ENCODE data around the gene GJB3. TPM values are rescaled to one million over a fixed set of nuclear protein-coding genes. Genes with fewer than 3 reads are reported as not detected.
A peak's percentile ranks its signal among the peaks of the same experiment; 100 is the strongest.

The GJB3 gene
- total RNA-seq, 1 experiment from 2014 or later, result 0.96 TPM

DNA sequence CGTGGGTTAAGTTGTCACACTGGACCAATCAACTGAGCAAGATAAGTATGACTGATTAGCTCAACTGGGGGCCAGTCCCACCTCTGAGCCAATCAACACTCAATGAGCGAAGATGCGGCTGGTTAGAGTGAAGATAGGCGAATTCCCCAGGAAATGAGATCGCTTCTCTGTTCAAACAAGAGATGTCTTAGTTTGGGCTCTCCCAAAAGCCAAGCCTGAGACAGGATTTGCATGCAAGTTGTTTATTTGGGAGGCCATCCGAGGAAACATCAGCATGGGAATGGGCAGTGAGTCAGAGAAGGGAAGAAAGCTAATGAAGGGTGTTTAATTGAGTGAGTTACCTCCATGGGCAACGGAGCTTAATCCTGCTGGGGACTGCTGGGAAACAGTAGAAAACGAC is 31.0 kb upstream of the GJB3 start:
- Histone ChIP-seq H4K5ac (ENCODE audit: insufficient read length, low read depth, low read length) (no peak overlapping the region), H2BK5ac (ENCODE audit: insufficient read length, low read length) (no peak overlapping the region), H2BK12ac (ENCODE audit: insufficient read length, low read depth, low read length) (no peak overlapping the region), H3K79me1 (ENCODE audit: insufficient read depth, low read depth, low read length, poor library complexity, severe bottlenecking) (no peaks in the 10 kb centered on the region), H3K23me2 (ENCODE audit: insufficient read length, low read depth, low read length, poor library complexity, severe bottlenecking) (no peaks in the 10 kb centered on the region), H3K14ac (ENCODE audit: insufficient read depth, low read length) (no peak overlapping the region), H3K9ac (ENCODE audit: extremely low read depth, insufficient read length, low read length) (no peak overlapping the region), H3K27ac (ENCODE audit: insufficient read length, low read depth, low read length) (no peak overlapping the region), H3K4me1 (ENCODE audit: insufficient read depth, low read length) (no peaks in the 10 kb centered on the region; the same call in 1 of the 2 replicates), H3K18ac (ENCODE audit: insufficient read length, low read depth, low read length) (no peak overlapping the region), H2BK120ac (ENCODE audit: low read depth, low read length, poor library complexity, severe bottlenecking) (no peak overlapping the region), H4K20me1 (ENCODE audit: control insufficient read depth, insufficient read depth, insufficient read length) (no peaks in the 10 kb centered on the region), H3K4me2 (ENCODE audit: insufficient read depth, insufficient read length, low read length) (no peak overlapping the region), H3K9me3 (ENCODE audit: control insufficient read depth, low read depth, low read length) (no peaks in the 10 kb centered on the region), H4K91ac (ENCODE audit: insufficient read length, low read depth, low read length) (no peak overlapping the region), H3K79me2 (ENCODE audit: insufficient read depth, low read length) (no peaks in the 10 kb centered on the region), H3K4ac (ENCODE audit: low read depth, low read length) (no peak overlapping the region), H3K23ac (ENCODE audit: insufficient read length, low read depth, low read length) (no peak overlapping the region), H3K56ac (ENCODE audit: insufficient read length, low read depth, low read length) (no peak overlapping the region), H2AK5ac (ENCODE audit: insufficient read length, low read length) (no peak overlapping the region), H3T11ph (ENCODE audit: low read length) (no peak overlapping the region), H2BK20ac (ENCODE audit: low read depth, low read length, poor library complexity, severe bottlenecking) (no peak overlapping the region), H3K27me3 (ENCODE audit: insufficient read depth, low read length) (no peaks in the 10 kb centered on the region; the same call in 1 of the 2 replicates), H4K8ac (replicated peaks; ENCODE audit: insufficient read length, low read depth, low read length) (no peak overlapping the region), H2AFZ (ENCODE audit: low read length) (no peak overlapping the region), H2BK15ac (ENCODE audit: low read depth, low read length) (no peak overlapping the region)
- H3K4me1 Mint-ChIP-seq, result peaks cover 17 to 18% of the 10 kb centered on the region in 2 experiments
- no peak overlapping the region for H3K4me3 Mint-ChIP-seq
- no CpG with 5 or more reads among the region's 8 CpGs for WGBS (ENCODE audit: extremely low coverage, insufficient read length, low lambda C conversion rate)
- H3K27me3 Mint-ChIP-seq (ENCODE audit: low read depth), result peaks cover 7% of the 10 kb centered on the region
- TF ChIP-seq, protein P1, sequence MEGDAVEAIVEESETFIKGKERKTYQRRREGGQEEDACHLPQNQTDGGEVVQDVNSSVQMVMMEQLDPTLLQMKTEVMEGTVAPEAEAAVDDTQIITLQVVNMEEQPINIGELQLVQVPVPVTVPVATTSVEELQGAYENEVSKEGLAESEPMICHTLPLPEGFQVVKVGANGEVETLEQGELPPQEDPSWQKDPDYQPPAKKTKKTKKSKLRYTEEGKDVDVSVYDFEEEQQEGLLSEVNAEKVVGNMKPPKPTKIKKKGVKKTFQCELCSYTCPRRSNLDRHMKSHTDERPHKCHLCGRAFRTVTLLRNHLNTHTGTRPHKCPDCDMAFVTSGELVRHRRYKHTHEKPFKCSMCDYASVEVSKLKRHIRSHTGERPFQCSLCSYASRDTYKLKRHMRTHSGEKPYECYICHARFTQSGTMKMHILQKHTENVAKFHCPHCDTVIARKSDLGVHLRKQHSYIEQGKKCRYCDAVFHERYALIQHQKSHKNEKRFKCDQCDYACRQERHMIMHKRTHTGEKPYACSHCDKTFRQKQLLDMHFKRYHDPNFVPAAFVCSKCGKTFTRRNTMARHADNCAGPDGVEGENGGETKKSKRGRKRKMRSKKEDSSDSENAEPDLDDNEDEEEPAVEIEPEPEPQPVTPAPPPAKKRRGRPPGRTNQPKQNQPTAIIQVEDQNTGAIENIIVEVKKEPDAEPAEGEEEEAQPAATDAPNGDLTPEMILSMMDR (conservative IDR thresholded peaks at IDR 0.05), result no peak
- no peaks in the 10 kb centered on the region; a peak in 1 of 7 replicates for H3K36me3 Mint-ChIP-seq (ENCODE audit: insufficient read depth in 1 of 3, low read depth in 3 of 3)
- H3K27ac Mint-ChIP-seq, result peak overlapping the region in 1 of 3 experiments; percentile 68; a peak in 1 of 7 replicates
- no peak for DNase-seq
- H3K9me3 Mint-ChIP-seq, result no peaks in the 10 kb centered on the region; a peak in 1 of 5 replicates
